Measurements from ENCODE around the gene MLX.

- TF ChIP-seq CTCF (IDR thresholded peaks at IDR 0.05): no peak
- no peak for TF ChIP-seq POLR2AphosphoS5 (IDR thresholded peaks at IDR 0.05)
Measured at GRCh38 chr17:42613699-42614295, 46.9 kb downstream of the MLX start.
